Loucy (cell line): ENCODE data around the gene COX7A2L.

ENCODE experiments used
- EZH2phosphoT487 ChIP-seq: fragments of 200-600 bp; IDR thresholded peaks from 2 replicates; pipeline ENCODE4 v1.6.1; 2018; ENCODE audit warnings: antibody characterized with exemption, mild to moderate bottlenecking, moderate library complexity, borderline replicate concordance
- TF ChIP-seq, protein P1 (sequence below): fragments of 200-600 bp; sonication (generic); conservative IDR thresholded peaks from 2 replicates; pipeline ENCODE4 v1.5.1; 2014; ENCODE audit warnings: mild to moderate bottlenecking, antibody characterized with exemption, low read length

DNA sequence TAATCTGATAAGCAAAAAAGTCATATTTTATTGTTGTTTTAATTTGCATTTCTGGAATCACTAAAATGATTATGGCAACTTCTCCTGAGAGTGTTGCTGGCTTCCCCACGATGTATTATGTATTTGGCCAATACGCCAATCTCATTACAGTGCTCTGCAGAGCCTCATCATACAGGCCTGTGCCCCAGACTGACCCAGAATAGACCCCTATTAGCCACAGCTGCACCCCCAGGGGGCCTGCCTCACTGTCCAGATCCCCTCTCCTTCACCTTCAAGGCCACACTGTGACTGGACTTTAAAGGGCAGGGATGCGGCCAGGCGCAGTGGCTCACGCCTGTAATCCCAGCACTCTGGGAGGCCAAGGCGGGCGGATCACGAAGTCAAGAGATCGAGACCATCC lies 17.4 kb upstream of the COX7A2L start:
- TF ChIP-seq, protein P1, sequence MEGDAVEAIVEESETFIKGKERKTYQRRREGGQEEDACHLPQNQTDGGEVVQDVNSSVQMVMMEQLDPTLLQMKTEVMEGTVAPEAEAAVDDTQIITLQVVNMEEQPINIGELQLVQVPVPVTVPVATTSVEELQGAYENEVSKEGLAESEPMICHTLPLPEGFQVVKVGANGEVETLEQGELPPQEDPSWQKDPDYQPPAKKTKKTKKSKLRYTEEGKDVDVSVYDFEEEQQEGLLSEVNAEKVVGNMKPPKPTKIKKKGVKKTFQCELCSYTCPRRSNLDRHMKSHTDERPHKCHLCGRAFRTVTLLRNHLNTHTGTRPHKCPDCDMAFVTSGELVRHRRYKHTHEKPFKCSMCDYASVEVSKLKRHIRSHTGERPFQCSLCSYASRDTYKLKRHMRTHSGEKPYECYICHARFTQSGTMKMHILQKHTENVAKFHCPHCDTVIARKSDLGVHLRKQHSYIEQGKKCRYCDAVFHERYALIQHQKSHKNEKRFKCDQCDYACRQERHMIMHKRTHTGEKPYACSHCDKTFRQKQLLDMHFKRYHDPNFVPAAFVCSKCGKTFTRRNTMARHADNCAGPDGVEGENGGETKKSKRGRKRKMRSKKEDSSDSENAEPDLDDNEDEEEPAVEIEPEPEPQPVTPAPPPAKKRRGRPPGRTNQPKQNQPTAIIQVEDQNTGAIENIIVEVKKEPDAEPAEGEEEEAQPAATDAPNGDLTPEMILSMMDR: no peak
- no peak for TF ChIP-seq EZH2phosphoT487
